ENCODE data around the gene ZNF668. TPM values are rescaled to one million over a fixed set of nuclear protein-coding genes. Genes with fewer than 3 reads are reported as not detected.
A peak's percentile ranks its signal among the peaks of the same experiment; 100 is the strongest.

The ZNF668 gene
- total RNA-seq, 1 donor from 2014 or later: 12.2 TPM

GRCh38 chr16:31109622-31110021, 35.6 kb upstream of the ZNF668 start:
- Histone ChIP-seq H3K27ac (peak overlapping the region in 1 of 2 donors; percentile 97), H3K9me3 (no peaks in the 10 kb centered on the region), H3K4me3 (no peak overlapping the region), H3K4me1 (peaks cover 9 to 17% of the 10 kb centered on the region in 2 donors), H3K36me3 (peaks cover 27 to 36% of the 10 kb centered on the region in 2 donors), H3K27me3 (no peaks in the 10 kb centered on the region)
- no peak for DNase-seq (ENCODE audit: low spot score in 2 of 2)
- TF ChIP-seq CTCF (IDR thresholded peaks at IDR 0.05): no peak
- intact Hi-C loops (cut with DNase I): loop anchor here (2.0 to 5.0 kb wide), 2 partner anchors 33 to 73 kb away; partner anchors contain the start of gene FUS

GRCh38 chr16:31108794-31109558, 34.9 kb upstream of the ZNF668 start:
- Histone ChIP-seq H3K4me3 (peak overlapping the region; percentile 90 to 99), H3K27ac (peak overlapping the region; percentile 92 to 97), H3K9me3 (no peaks in the 10 kb centered on the region), H3K27me3 (no peaks in the 10 kb centered on the region), H3K4me1 (peaks cover 9 to 17% of the 10 kb centered on the region in 2 donors), H3K36me3 (peaks cover 27 to 36% of the 10 kb centered on the region in 2 donors)
- no peak for DNase-seq (ENCODE audit: low spot score in 2 of 2)
- intact Hi-C loops (cut with DNase I): loop anchor here (2.0 to 5.0 kb wide), 2 partner anchors 34 to 73 kb away; partner anchors contain the start of gene FUS
- no peak for TF ChIP-seq CTCF (IDR thresholded peaks at IDR 0.05)

GRCh38 chr16:31108035-31108793, 34.2 kb upstream of the ZNF668 start, which contains the start of gene BCKDK:
Gene BCKDK (plus strand): TSS chr16:31108386. CDS start chr16:31109224, 838 bp downstream.
- intact Hi-C loops (cut with DNase I): loop anchor here (2.0 to 5.0 kb wide), 2 partner anchors 35 to 74 kb away; partner anchors contain the start of gene FUS
- Histone ChIP-seq H3K27ac (peak within 1 kb of the TSS; percentile 92 to 97), H3K27me3 (no peaks in the 10 kb centered on the region), H3K4me3 (peak within 1 kb of the TSS; percentile 90 to 99), H3K9me3 (no peaks in the 10 kb centered on the region), H3K4me1 (peaks cover 9 to 17% of the 10 kb centered on the region in 2 donors), H3K36me3 (peaks cover 27 to 36% of the 10 kb centered on the region in 2 donors)
- peak in 1 of 2 donors; percentile 85 for DNase-seq (ENCODE audit: low spot score in 2 of 2)
- TF ChIP-seq CTCF (IDR thresholded peaks at IDR 0.05): no peak

- peaks cover 9 to 17% of the 10 kb centered on the region in 2 donors for H3K4me1 ChIP-seq
- H3K27me3 ChIP-seq: no peaks in the 10 kb centered on the region
- peaks cover 27 to 30% of the 10 kb centered on the region in 2 donors for H3K36me3 ChIP-seq
- DNase-seq (ENCODE audit: low spot score in 2 of 2): no peak
- intact Hi-C loops (cut with DNase I): loop anchor here (5.0 kb wide), 1 partner anchor 75 kb away; the partner anchor contains the start of gene FUS
- no peak for TF ChIP-seq CTCF (IDR thresholded peaks at IDR 0.05)
- peak overlapping the region in 1 of 2 donors; percentile 99 for H3K4me3 ChIP-seq
- H3K27ac ChIP-seq: no peak overlapping the region
- H3K9me3 ChIP-seq: no peaks in the 10 kb centered on the region
Measured at GRCh38 chr16:31107465-31107867, 33.4 kb upstream of the ZNF668 start.

All from ascending aorta (tissue), 2 donors.